ENCODE data around the gene ZFP62. TPM values are rescaled to one million over a fixed set of nuclear protein-coding genes. Genes with fewer than 3 reads are reported as not detected.

ZFP62 gene
- total RNA-seq, 1 experiment from 2014 or later = 34.4 TPM

- Histone ChIP-seq H3K4me3 (ENCODE audit: low read depth, low read length) (no peak overlapping the region), H3K27me3 (replicated peaks; ENCODE audit: control insufficient read depth, insufficient read depth, low read length) (no peaks in the 10 kb centered on the region), H3K36me3 (ENCODE audit: control insufficient read depth, insufficient read depth, low read length) (peaks cover 1% of the 10 kb centered on the region; the same call in 1 of the 2 replicates), H3K9me3 (peaks cover 20% of the 10 kb centered on the region), H3K4me1 (peaks cover 14% of the 10 kb centered on the region)
- Mint-ChIP-seq H3K36me3 (ENCODE audit: insufficient read depth, unreplicated experiment) (peaks cover 34% of the 10 kb centered on the region), H3K9me3 (ENCODE audit: unreplicated experiment) (peaks cover 17% of the 10 kb centered on the region), H3K27ac (ENCODE audit: unreplicated experiment) (no peak overlapping the region), H3K4me3 (ENCODE audit: unreplicated experiment) (peak overlapping the region; percentile 97), H3K27me3 (ENCODE audit: insufficient read depth, unreplicated experiment) (no peaks in the 10 kb centered on the region), H3K4me1 (ENCODE audit: low read depth, unreplicated experiment) (peaks cover 17% of the 10 kb centered on the region)
- intact Hi-C loops (cut with micrococcal nuclease; ENCODE audit: unreplicated experiment) = no loop called here
- no peak for TF ChIP-seq CTCF (IDR thresholded peaks at IDR 0.05; ENCODE audit: insufficient read depth in 1 of 2, low read depth in 1 of 2, low read length in 1 of 2, severe bottlenecking in 1 of 2, unreplicated experiment in 1 of 2)
- ChIA-PET CTCF (no interaction called here), POLR2A (interaction anchor here (1.4 kb wide), 1 partner anchor 19 kb away, joined by 4 read pairs; no protein-coding TSS in a partner anchor)
- no TSS peak for BruUV-seq (replicated peaks)
- no peak for DNase-seq
These were observed 28.4 kb downstream of the ZFP62 start for GRCh38 chr5:180832638-180833068.

GRCh38 chr5:180831139-180832093 lies 29.7 kb downstream of the ZFP62 start:
- H3K36me3 ChIP-seq (ENCODE audit: control insufficient read depth, insufficient read depth, low read length) = peaks cover 1% of the 10 kb centered on the region; the same call in 1 of the 2 replicates
- H3K4me1 Mint-ChIP-seq (ENCODE audit: low read depth, unreplicated experiment) = peaks cover 17% of the 10 kb centered on the region
- H3K9me3 ChIP-seq = peaks cover 20% of the 10 kb centered on the region
- peak; percentile 83 to 89 for DNase-seq
- ChIA-PET CTCF (interaction anchor here (0.8 to 1.6 kb wide), 4 partner anchors 29 to 353 kb away, joined by 3 to 5 read pairs (median 3); partner anchors contain the start of gene ZFP62), POLR2A (interaction anchor here (0.6 to 2.3 kb wide), 10 partner anchors 14 to 223 kb away, joined by 3 to 13 read pairs (median 4); partner anchors contain the start of gene ZFP62)
- peak in 1 of 2 experiments; percentile 8 for TF ChIP-seq CTCF (IDR thresholded peaks at IDR 0.05; ENCODE audit: insufficient read depth in 1 of 2, low read depth in 1 of 2, low read length in 1 of 2, severe bottlenecking in 1 of 2, unreplicated experiment in 1 of 2)
- H3K36me3 Mint-ChIP-seq (ENCODE audit: insufficient read depth, unreplicated experiment) = peaks cover 29% of the 10 kb centered on the region
- H3K27me3 ChIP-seq (replicated peaks; ENCODE audit: control insufficient read depth, insufficient read depth, low read length) = no peaks in the 10 kb centered on the region
- H3K9me3 Mint-ChIP-seq (ENCODE audit: unreplicated experiment) = peaks cover 17% of the 10 kb centered on the region
- intact Hi-C loops (cut with micrococcal nuclease; ENCODE audit: unreplicated experiment) = loop anchor here (1.0 to 2.0 kb wide), 2 partner anchors 21 to 29 kb away; no protein-coding TSS in a partner anchor
- BruUV-seq (replicated peaks) = no TSS peak
- H3K27me3 Mint-ChIP-seq (ENCODE audit: insufficient read depth, unreplicated experiment) = no peaks in the 10 kb centered on the region
- peak overlapping the region; percentile 98 for H3K27ac Mint-ChIP-seq (ENCODE audit: unreplicated experiment)
- peak overlapping the region; percentile 97 for H3K4me3 Mint-ChIP-seq (ENCODE audit: unreplicated experiment)
- H3K4me3 ChIP-seq (ENCODE audit: low read depth, low read length) = peak overlapping the region; percentile 76
- peaks cover 14% of the 10 kb centered on the region for H3K4me1 ChIP-seq

Measured in Caco-2 (cell line).